Measurements from ENCODE around the gene HIVEP2. TPM values are rescaled to one million over a fixed set of nuclear protein-coding genes. Genes with fewer than 3 reads are reported as not detected.

The HIVEP2 gene
- total and polyA plus RNA-seq, 10 donors = 2.5 to 41.3 (median 30.3) TPM

DNA sequence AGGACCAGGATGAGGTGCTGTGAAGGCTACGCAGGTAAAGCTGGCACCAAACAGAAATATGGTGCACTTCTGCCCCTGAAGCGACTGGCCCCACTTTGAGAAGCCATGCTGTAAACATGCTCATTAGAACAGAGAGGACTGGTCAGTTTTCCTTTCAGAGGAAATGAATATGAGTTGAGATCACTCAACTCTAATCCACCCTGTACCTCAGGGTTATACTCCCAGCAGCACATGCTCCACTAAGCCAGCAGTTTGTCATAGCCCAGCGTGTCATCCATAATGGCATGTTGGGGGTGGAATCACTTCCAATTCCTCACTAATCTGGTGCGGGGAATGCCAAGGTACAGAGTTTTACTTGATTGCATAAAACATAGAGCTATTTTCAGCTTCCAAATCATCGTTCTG, 98.1 kb downstream of the HIVEP2 start:
- intact Hi-C loops (cut with DNase I; ENCODE audit: low total_unique reads) = no loop called here
- peaks cover 48 to 100% (median 89%) of the 10 kb centered on the region in 6 donors for H3K4me1 ChIP-seq

DNA sequence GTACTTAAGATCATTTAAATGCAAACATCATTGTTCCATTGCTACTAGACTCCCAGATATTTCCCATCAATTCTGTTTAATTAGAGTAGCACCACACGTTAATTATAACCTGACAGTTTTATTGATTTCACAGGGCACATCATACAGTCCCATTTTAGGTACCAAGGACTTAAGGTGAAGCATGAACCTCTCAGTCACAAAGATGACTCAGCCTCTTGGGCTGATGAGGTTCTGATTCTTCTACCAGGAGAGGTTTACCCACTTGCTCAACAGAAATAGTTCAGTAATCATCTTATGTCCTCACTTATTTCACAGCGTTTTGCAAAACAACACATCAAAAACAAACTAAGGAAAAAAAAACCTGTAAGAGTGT, 98.5 kb downstream of the HIVEP2 start:
- no peaks in the 10 kb centered on the region for H3K27me3 ChIP-seq (replicated peaks in 1 of 7)
- peak overlapping the region; percentile 76 to 90 (median 84) for H3K27ac ChIP-seq
- H3K36me3 ChIP-seq = no peaks in the 10 kb centered on the region
- peaks cover 52 to 100% (median 92%) of the 10 kb centered on the region in 6 donors for H3K4me1 ChIP-seq
- no peak for DNase-seq
- H3K9me3 ChIP-seq = no peaks in the 10 kb centered on the region
- H3K4me3 ChIP-seq = peak overlapping the region in 1 of 8 donors; percentile 57
- no peak for TF ChIP-seq CTCF (IDR thresholded peaks at IDR 0.05 in 8 of 11, conservative IDR thresholded peaks at IDR 0.05 in 3 of 11)
- no peak for TF ChIP-seq POLR2A (IDR thresholded peaks at IDR 0.05)
- no peak for TF ChIP-seq POLR2AphosphoS5 (IDR thresholded peaks at IDR 0.05)
- WGBS, 5 donors = 46 to 71% (median 53%) methylated on average over 2 of the region's 2 CpGs
- intact Hi-C loops (cut with DNase I; ENCODE audit: low total_unique reads) = no loop called here

More for the DNA sequence above, 98.1 kb downstream of the HIVEP2 start:
- no peak for DNase-seq
- H3K9me3 ChIP-seq = no peaks in the 10 kb centered on the region
- peak overlapping the region in 7 of 8 donors; percentile 79 to 90 (median 84) for H3K27ac ChIP-seq
- no peak for TF ChIP-seq POLR2AphosphoS5 (IDR thresholded peaks at IDR 0.05)
- no peak for TF ChIP-seq POLR2A (IDR thresholded peaks at IDR 0.05)
- TF ChIP-seq CTCF (IDR thresholded peaks at IDR 0.05 in 8 of 11, conservative IDR thresholded peaks at IDR 0.05 in 3 of 11) = no peak
- no peak overlapping the region for H3K4me3 ChIP-seq
- 70 to 83% (median 78%) methylated on average over 5 of the region's 5 CpGs for WGBS, 5 donors
- no peaks in the 10 kb centered on the region for H3K27me3 ChIP-seq (replicated peaks in 1 of 7)
- H3K36me3 ChIP-seq = no peaks in the 10 kb centered on the region

GRCh38 chr6:142845624-142846458, 99.1 kb downstream of the HIVEP2 start:
- TF ChIP-seq CTCF (IDR thresholded peaks at IDR 0.05 in 8 of 11, conservative IDR thresholded peaks at IDR 0.05 in 3 of 11) (peak in 2 of 11 experiments; percentile 16 to 24), POLR2AphosphoS5 (IDR thresholded peaks at IDR 0.05) (peak; percentile 72 to 86 (median 82)), POLR2A (IDR thresholded peaks at IDR 0.05) (peak in 1 of 3 donors; percentile 24)
- WGBS, 5 donors = 23 to 45% (median 30%) methylated on average over 20 to 23 of the region's 23 CpGs
- no peaks in the 10 kb centered on the region for H3K36me3 ChIP-seq
- no peaks in the 10 kb centered on the region for H3K27me3 ChIP-seq (replicated peaks in 1 of 7)
- H3K27ac ChIP-seq = peak overlapping the region; percentile 76 to 90 (median 84)
- H3K4me3 ChIP-seq = peak overlapping the region in 4 of 8 donors; percentile 12 to 57 (median 16)
- no peaks in the 10 kb centered on the region for H3K9me3 ChIP-seq
- intact Hi-C loops (cut with DNase I; ENCODE audit: low total_unique reads) = no loop called here
- H3K4me1 ChIP-seq = peaks cover 54 to 100% (median 90%) of the 10 kb centered on the region in 6 donors
- peak; percentile 91 for DNase-seq

GRCh38 chr6:142845143-142845571, 99.8 kb downstream of the HIVEP2 start:
- Histone ChIP-seq H3K27ac (peak overlapping the region; percentile 76 to 90 (median 84)), H3K27me3 (replicated peaks in 1 of 7) (no peaks in the 10 kb centered on the region), H3K4me3 (peak overlapping the region in 4 of 8 donors; percentile 12 to 57 (median 16)), H3K9me3 (no peaks in the 10 kb centered on the region), H3K4me1 (peaks cover 49 to 95% (median 84%) of the 10 kb centered on the region in 6 donors), H3K36me3 (no peaks in the 10 kb centered on the region)
- TF ChIP-seq CTCF (IDR thresholded peaks at IDR 0.05 in 8 of 11, conservative IDR thresholded peaks at IDR 0.05 in 3 of 11) (no peak), POLR2AphosphoS5 (IDR thresholded peaks at IDR 0.05) (no peak), POLR2A (IDR thresholded peaks at IDR 0.05) (no peak)
- DNase-seq = no peak
- 45 to 60% (median 55%) methylated on average over 2 of the region's 2 CpGs for WGBS, 5 donors
- intact Hi-C loops (cut with DNase I; ENCODE audit: low total_unique reads) = no loop called here
